Naive thymus-derived CD8-positive, alpha-beta T cell (primary cell): ENCODE results near the gene ATP8A2. TPM values are rescaled to one million over a fixed set of nuclear protein-coding genes. Genes with fewer than 3 reads are reported as not detected.
A peak's percentile ranks its signal among the peaks of the same experiment; 100 is the strongest.

Source experiments
- ATAC-seq, 2 donors: fragments of 150-1000 bp; cut with Tn5 transposase in 1 of 2; sonication (Bioruptor Pico), chemical (Tn5 transposase) in 1 of 2; 1 replicate in 1 of 2; 2 replicates in 1 of 2; pipeline ENCODE4 v1.10.0; 2021; ENCODE audit warnings: mild to moderate bottlenecking in 2 of 2, moderate library complexity in 2 of 2
- POLR2A ChIA-PET: fragments of 350-600 bp; sonication (Branson Sonifier 250); formaldehyde crosslinking; loops from one replicate; lab custom pipeline; 2021; ENCODE audit warnings: antibody characterized with exemption; lab: Charles Lee
- DNase-seq, 10 donors: peaks; one replicate each; pipeline versions ENCODE4 v3.0.0 to v3.0.0-alpha.2; 2020 to 2022
- H3K27ac Mint-ChIP-seq, 10 donors: one replicate each; pipeline ENCODE4 v1.8.0; 2020 to 2022; ENCODE audit warnings: mild to moderate bottlenecking in 10 of 10, mixed read lengths in 10 of 10, moderate library complexity in 4 of 10, inconsistent platforms in 1 of 10
- H3K27me3 Mint-ChIP-seq, 5 donors: one replicate each; pipeline ENCODE4 v1.8.0; 2021 to 2022; ENCODE audit warnings: mixed read lengths in 5 of 5
- H3K36me3 Mint-ChIP-seq, 3 donors: one replicate each; pipeline ENCODE4 v1.8.0; 2020 to 2022; ENCODE audit warnings: mixed read lengths in 3 of 3, mild to moderate bottlenecking in 2 of 3, inconsistent platforms in 1 of 3
- H3K4me1 Mint-ChIP-seq, 4 donors: one replicate each; pipeline ENCODE4 v1.8.0; 2021 to 2022; ENCODE audit warnings: mixed read lengths in 4 of 4
- H3K4me3 Mint-ChIP-seq, 10 donors: one replicate each; pipeline ENCODE4 v1.8.0; 2020 to 2022; ENCODE audit warnings: mild to moderate bottlenecking in 10 of 10, mixed read lengths in 10 of 10, moderate library complexity in 6 of 10, inconsistent platforms in 1 of 10
- H3K9me3 Mint-ChIP-seq, 9 donors: one replicate each; pipeline ENCODE4 v1.8.0; 2020 to 2022; ENCODE audit warnings: mixed read lengths in 9 of 9, mild to moderate bottlenecking in 3 of 9, inconsistent platforms in 1 of 9, moderate library complexity in 1 of 9
- polyA plus RNA-seq, 3 donors: library from polyadenylated mRNA; unstranded; fragments of 300-500 nt; fragmentation: Illumina TruSeq; gene quantifications; one replicate each; pipeline ENCODE4 v1.2.3, GENCODE V29; 2021
- total RNA-seq, 8 experiments: library from RNA in 2 of 8; stranded (reverse) in 2 of 8; gene quantifications; one replicate each; pipeline ENCODE4 v1.2.3 and lab custom pipeline; 2021 to 2026

The ATP8A2 gene
- total and polyA plus RNA-seq, 5 experiments from 2014 or later, result 0.69 to 3.8 (median 2.9) TPM

DNA sequence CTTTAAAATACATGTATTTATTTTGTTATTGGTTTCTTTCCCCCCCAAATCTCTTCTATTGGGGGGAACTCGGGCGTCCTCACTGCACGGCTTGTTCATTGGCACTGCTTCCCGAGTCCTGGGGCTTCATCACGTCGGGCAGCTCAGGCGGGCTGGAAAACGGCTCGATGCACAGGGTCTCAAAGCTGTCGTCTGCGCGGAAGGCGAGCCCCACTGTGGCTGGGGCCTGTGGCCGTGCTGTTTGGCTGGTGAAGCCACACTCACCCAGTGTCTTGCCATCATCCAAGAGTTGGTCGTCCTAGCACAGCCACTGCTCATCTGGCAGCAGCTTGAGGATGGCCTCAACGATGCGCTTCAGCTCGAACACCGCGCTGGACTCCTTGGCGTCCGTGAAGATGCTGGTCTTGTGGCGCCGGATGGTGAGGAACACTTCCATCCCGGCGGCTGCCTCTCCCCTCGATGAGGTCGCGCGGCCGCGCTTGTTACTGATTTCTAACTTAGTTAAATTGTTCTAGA is 6.0 kb upstream of the ATP8A2 start:
- H3K4me1 Mint-ChIP-seq, result no peaks in the 10 kb centered on the region
- POLR2A ChIA-PET, result no interaction called here
- H3K27me3 Mint-ChIP-seq, result peaks cover 21 to 46% (median 33%) of the 10 kb centered on the region in 5 donors
- H3K4me3 Mint-ChIP-seq, result no peak overlapping the region
- H3K27ac Mint-ChIP-seq, result no peak overlapping the region
- H3K36me3 Mint-ChIP-seq, result peaks cover 0 to 5% (median 3%) of the 10 kb centered on the region in 3 donors
- DNase-seq (no peak), ATAC-seq (no peak)
- peaks cover 0 to 22% (median 3%) of the 10 kb centered on the region in 9 donors for H3K9me3 Mint-ChIP-seq

DNA sequence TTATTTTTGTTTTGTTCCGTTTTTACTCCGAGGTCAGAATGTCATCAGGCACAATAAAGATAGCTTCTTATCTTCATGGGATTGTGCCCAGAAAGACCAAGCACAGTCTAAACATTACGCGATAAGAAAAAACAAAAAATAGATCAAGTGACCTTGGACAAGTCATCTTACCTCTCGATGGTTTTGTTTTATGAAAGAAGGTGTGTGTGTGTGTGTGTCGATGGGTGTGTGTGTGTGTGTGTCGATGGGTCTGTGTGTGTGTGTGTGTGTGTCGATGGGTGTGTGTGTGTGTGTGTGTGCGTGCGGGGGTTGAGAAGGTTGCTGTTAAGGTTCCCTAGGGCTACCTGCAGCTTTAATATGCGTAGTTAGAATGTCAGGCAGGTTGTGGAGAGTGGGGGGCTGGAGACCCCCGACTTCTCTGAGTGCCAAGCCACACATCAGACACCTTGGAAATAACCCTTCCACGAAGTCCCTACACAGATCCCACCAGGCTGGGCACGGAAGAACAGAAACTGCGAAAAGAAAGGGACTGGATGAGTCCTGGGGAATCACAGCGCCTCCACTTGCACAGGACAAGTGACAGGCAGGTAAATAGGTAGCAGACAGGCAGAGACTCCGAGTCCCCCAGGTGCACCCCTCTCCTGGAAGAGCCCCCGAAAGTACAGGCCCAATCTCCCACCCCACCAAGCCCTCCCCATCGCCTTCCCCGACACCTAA is 458 bp upstream of the ATP8A2 start:
- DNase-seq (no peak), ATAC-seq (no peak)
- peaks cover 0 to 5% (median 0%) of the 10 kb centered on the region in 3 donors for H3K36me3 Mint-ChIP-seq
- no peaks in the 10 kb centered on the region for H3K9me3 Mint-ChIP-seq
- peaks cover 5 to 11% (median 8%) of the 10 kb centered on the region in 4 donors for H3K4me1 Mint-ChIP-seq
- H3K27ac Mint-ChIP-seq, result peak overlapping the region in 1 of 10 donors; percentile 43
- POLR2A ChIA-PET, result no interaction called here
- peaks cover 46 to 79% (median 67%) of the 10 kb centered on the region in 5 donors for H3K27me3 Mint-ChIP-seq
- peak overlapping the region in 9 of 10 donors; percentile 59 to 82 (median 65) for H3K4me3 Mint-ChIP-seq

GRCh38 chr13:25372284-25373081 is 709 bp downstream of the ATP8A2 start:
- DNase-seq (no peak), ATAC-seq (no peak)
- Mint-ChIP-seq H3K4me3 (peak overlapping the region in 6 of 10 donors; percentile 11 to 63 (median 47)), H3K36me3 (peaks cover 0 to 5% (median 0%) of the 10 kb centered on the region in 3 donors), H3K27ac (no peak overlapping the region), H3K27me3 (peaks cover 42 to 71% (median 62%) of the 10 kb centered on the region in 5 donors), H3K9me3 (no peaks in the 10 kb centered on the region), H3K4me1 (peaks cover 5 to 11% (median 8%) of the 10 kb centered on the region in 4 donors)
- POLR2A ChIA-PET, result no interaction called here

GRCh38 chr13:25375727-25376358 is 4.1 kb downstream of the ATP8A2 start:
- Mint-ChIP-seq H3K36me3 (peaks cover 0 to 5% (median 0%) of the 10 kb centered on the region in 3 donors), H3K4me3 (no peak overlapping the region), H3K4me1 (peaks cover 5 to 11% (median 8%) of the 10 kb centered on the region in 4 donors), H3K27ac (no peak overlapping the region), H3K27me3 (peaks cover 40 to 61% (median 45%) of the 10 kb centered on the region in 5 donors), H3K9me3 (no peaks in the 10 kb centered on the region)
- POLR2A ChIA-PET, result no interaction called here
- DNase-seq (peak in 6 of 10 donors; percentile 5 to 54 (median 28)), ATAC-seq (peak in 1 of 2 donors; percentile 30)

- Mint-ChIP-seq H3K27me3 (peaks cover 40 to 69% (median 45%) of the 10 kb centered on the region in 5 donors), H3K4me1 (peaks cover 4 to 8% (median 5%) of the 10 kb centered on the region in 4 donors), H3K27ac (no peak overlapping the region), H3K4me3 (no peak overlapping the region), H3K9me3 (no peaks in the 10 kb centered on the region), H3K36me3 (no peaks in the 10 kb centered on the region)
- no peak for ATAC-seq
- POLR2A ChIA-PET, result no interaction called here
- no peak for DNase-seq
These were observed 5.6 kb downstream of the ATP8A2 start for GRCh38 chr13:25377244-25377962.

- peaks cover 28 to 65% (median 36%) of the 10 kb centered on the region in 5 donors for H3K27me3 Mint-ChIP-seq
- no peak overlapping the region for H3K27ac Mint-ChIP-seq
- ATAC-seq, result no peak
- POLR2A ChIA-PET, result no interaction called here
- H3K36me3 Mint-ChIP-seq, result no peaks in the 10 kb centered on the region
- H3K9me3 Mint-ChIP-seq, result no peaks in the 10 kb centered on the region
- peaks cover 0 to 5% (median 3%) of the 10 kb centered on the region in 4 donors for H3K4me1 Mint-ChIP-seq
- DNase-seq, result no peak
- H3K4me3 Mint-ChIP-seq, result no peak overlapping the region
These were observed 6.8 kb downstream of the ATP8A2 start for GRCh38 chr13:25378528-25378927.

GRCh38 chr13:25379011-25379410 is 7.2 kb downstream of the ATP8A2 start:
- no peaks in the 10 kb centered on the region for H3K9me3 Mint-ChIP-seq
- no peak for ATAC-seq
- peaks cover 0 to 5% (median 3%) of the 10 kb centered on the region in 4 donors for H3K4me1 Mint-ChIP-seq
- peaks cover 27 to 65% (median 32%) of the 10 kb centered on the region in 5 donors for H3K27me3 Mint-ChIP-seq
- H3K27ac Mint-ChIP-seq, result no peak overlapping the region
- H3K4me3 Mint-ChIP-seq, result no peak overlapping the region
- DNase-seq, result no peak
- POLR2A ChIA-PET, result no interaction called here
- H3K36me3 Mint-ChIP-seq, result no peaks in the 10 kb centered on the region

DNA sequence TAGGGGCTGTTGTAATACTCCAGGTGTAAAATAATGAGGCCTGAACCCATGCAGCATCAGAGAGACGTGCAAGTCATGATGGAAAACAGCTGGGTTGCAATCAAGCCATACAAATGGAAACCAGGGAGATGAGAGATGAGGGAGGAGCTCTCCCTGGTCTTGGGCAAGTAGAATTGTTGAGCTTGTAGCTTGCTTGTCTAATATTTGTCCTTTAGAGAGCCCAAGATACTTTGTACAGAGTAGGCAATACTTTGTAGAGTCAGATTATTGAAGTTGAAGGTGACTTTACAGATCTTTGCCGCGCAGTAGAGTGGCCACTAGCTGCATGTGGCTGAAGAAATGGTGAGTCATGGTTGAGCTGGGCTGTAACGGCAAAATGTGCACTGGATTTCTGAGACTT is 8.3 kb downstream of the ATP8A2 start:
- Mint-ChIP-seq H3K4me3 (no peak overlapping the region), H3K36me3 (no peaks in the 10 kb centered on the region), H3K27me3 (peaks cover 24 to 65% (median 31%) of the 10 kb centered on the region in 5 donors), H3K27ac (no peak overlapping the region), H3K4me1 (peaks cover 0 to 5% (median 2%) of the 10 kb centered on the region in 4 donors), H3K9me3 (no peaks in the 10 kb centered on the region)
- POLR2A ChIA-PET, result no interaction called here
- ATAC-seq (no peak), DNase-seq (no peak)

DNA sequence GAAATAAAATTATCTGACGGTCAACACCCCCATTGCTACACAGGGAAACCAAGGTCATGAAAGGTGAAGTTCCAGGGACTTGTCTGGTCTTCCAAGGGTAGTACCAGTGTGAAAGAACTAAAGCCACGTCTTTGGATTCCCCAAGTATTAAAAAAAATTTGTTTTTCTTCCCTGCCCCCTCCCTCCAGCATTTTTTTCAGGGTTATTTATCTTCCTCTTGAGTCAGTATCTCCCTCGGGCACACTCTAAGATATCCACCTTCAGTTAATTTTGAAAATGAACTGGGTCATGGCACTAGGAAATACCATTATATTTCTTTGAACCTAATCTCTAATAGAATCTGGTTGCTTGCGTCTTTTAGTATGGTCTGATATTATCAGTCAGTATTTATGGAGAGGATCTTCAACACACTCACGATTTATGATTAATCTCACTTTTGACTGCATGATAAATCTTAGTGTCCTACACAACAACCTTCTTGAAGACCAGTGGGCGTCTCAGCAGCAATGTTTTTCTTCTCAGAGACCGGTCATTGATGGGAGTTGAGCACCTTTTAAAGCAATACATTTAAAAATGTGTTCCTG is 9.1 kb downstream of the ATP8A2 start:
- POLR2A ChIA-PET, result no interaction called here
- Mint-ChIP-seq H3K27ac (no peak overlapping the region), H3K4me3 (no peak overlapping the region), H3K27me3 (peaks cover 23 to 61% (median 26%) of the 10 kb centered on the region in 5 donors), H3K9me3 (no peaks in the 10 kb centered on the region), H3K4me1 (peaks cover 0 to under 1% (median 0%) of the 10 kb centered on the region in 4 donors), H3K36me3 (no peaks in the 10 kb centered on the region)
- no peak for DNase-seq
- no peak for ATAC-seq

GRCh38 chr13:25384758-25385410 is 13.1 kb downstream of the ATP8A2 start:
- Mint-ChIP-seq H3K4me1 (no peaks in the 10 kb centered on the region), H3K27ac (no peak overlapping the region), H3K4me3 (no peak overlapping the region), H3K9me3 (peaks cover 0 to 2% (median 0%) of the 10 kb centered on the region in 9 donors), H3K36me3 (peaks cover 0 to 2% (median 0%) of the 10 kb centered on the region in 3 donors), H3K27me3 (peaks cover 32 to 75% (median 39%) of the 10 kb centered on the region in 5 donors)
- POLR2A ChIA-PET, result no interaction called here
- ATAC-seq, result no peak
- no peak for DNase-seq

DNA sequence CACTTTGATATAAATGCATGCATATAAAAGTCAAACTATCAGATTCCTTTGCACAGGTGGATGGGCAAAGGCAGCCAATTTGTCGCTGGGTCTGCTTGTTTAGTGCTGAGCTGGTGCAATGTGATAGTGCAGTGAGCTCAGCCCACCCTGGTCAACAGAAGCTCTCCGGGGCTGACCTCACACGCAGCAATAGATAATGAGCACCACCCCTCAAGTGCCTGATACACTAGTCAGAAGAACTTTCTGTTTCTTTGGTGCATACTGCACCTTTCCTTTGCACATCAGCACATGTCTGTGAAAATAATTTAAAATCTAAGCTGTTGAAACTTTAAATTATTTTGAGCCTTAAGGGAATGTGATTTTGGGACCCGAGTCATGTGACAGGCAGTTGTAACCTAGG is 20.2 kb downstream of the ATP8A2 start:
- peaks cover 0 to 12% (median 2%) of the 10 kb centered on the region in 9 donors for H3K9me3 Mint-ChIP-seq
- no peaks in the 10 kb centered on the region for H3K4me1 Mint-ChIP-seq
- peaks cover 0 to 2% (median 0%) of the 10 kb centered on the region in 3 donors for H3K36me3 Mint-ChIP-seq
- no peak overlapping the region for H3K27ac Mint-ChIP-seq
- no peak overlapping the region for H3K4me3 Mint-ChIP-seq
- H3K27me3 Mint-ChIP-seq, result peaks cover 18 to 43% (median 26%) of the 10 kb centered on the region in 5 donors
- no peak for ATAC-seq
- POLR2A ChIA-PET, result no interaction called here
- DNase-seq, result no peak
